Measurements from ENCODE around the gene SERPINB4. TPM values are rescaled to one million over a fixed set of nuclear protein-coding genes. Genes with fewer than 3 reads are reported as not detected.
"Not testable (repeated sequence)": the region's sequence is repeated elsewhere in the genome, so short reads cannot be mapped to it uniquely, and the experiment has no call there.

SERPINB4 gene
- total RNA-seq, 8 experiments from 2014 or later, result 0.14 to 0.99 (median 0.29) TPM; not detected in 5

GRCh38 chr18:63658920-63659319 is 14.9 kb upstream of the SERPINB4 start:
- peak in 1 of 8 experiments; percentile 97 for ATAC-seq (replicated peaks in 6 of 8)
- 96 to 100% (median 100%) methylated on average over 1 to 3 of the region's 4 CpGs; no CpG with 5 or more reads in 7 of the 10 experiments for WGBS, 10 experiments
- H3K4me3 ChIP-seq; H3K4me1 ChIP-seq (replicated peaks in 1 of 2); in situ Hi-C loops (cut with MboI; ENCODE audit: low pct_unique_long_range_greater_than_20kb in 2 of 9, low sequenced_read_pairs in 9 of 9, unreplicated experiment in 9 of 9); H3K27ac ChIP-seq: not testable (repeated sequence)

GRCh38 chr18:63650271-63650670 is 6.2 kb upstream of the SERPINB4 start:
- ATAC-seq (replicated peaks in 6 of 8), result peak in 1 of 8 experiments; percentile 29
- H3K27ac ChIP-seq; H3K4me3 ChIP-seq; H3K4me1 ChIP-seq (replicated peaks in 1 of 2); in situ Hi-C loops (cut with MboI; ENCODE audit: low pct_unique_long_range_greater_than_20kb in 2 of 9, low sequenced_read_pairs in 9 of 9, unreplicated experiment in 9 of 9): not testable (repeated sequence)
- 0 to 100% (median 88%) methylated on average over 2 to 3 of the region's 3 CpGs for WGBS, 10 experiments

- no peaks in the 10 kb centered on the region for H3K4me1 ChIP-seq (replicated peaks in 1 of 2)
- no peak for ATAC-seq (replicated peaks in 6 of 8)
- in situ Hi-C loops (cut with MboI; ENCODE audit: low pct_unique_long_range_greater_than_20kb in 2 of 9, low sequenced_read_pairs in 9 of 9, unreplicated experiment in 9 of 9), result no loop called here
- WGBS, 10 experiments, result 37 to 93% (median 68%) methylated on average over 2 to 6 of the region's 7 CpGs
- H3K4me3 ChIP-seq, result no peak overlapping the region
- no peak overlapping the region for H3K27ac ChIP-seq
Observed at GRCh38 chr18:63648241-63648640, 4.2 kb upstream of the SERPINB4 start.

GRCh38 chr18:63646936-63647335 is 2.9 kb upstream of the SERPINB4 start:
- H3K27ac ChIP-seq, result no peak overlapping the region
- H3K4me3 ChIP-seq, result no peak overlapping the region
- H3K4me1 ChIP-seq (replicated peaks in 1 of 2), result no peaks in the 10 kb centered on the region
- no peak for ATAC-seq (replicated peaks in 6 of 8)
- in situ Hi-C loops (cut with MboI; ENCODE audit: low pct_unique_long_range_greater_than_20kb in 2 of 9, low sequenced_read_pairs in 9 of 9, unreplicated experiment in 9 of 9), result no loop called here

DNA sequence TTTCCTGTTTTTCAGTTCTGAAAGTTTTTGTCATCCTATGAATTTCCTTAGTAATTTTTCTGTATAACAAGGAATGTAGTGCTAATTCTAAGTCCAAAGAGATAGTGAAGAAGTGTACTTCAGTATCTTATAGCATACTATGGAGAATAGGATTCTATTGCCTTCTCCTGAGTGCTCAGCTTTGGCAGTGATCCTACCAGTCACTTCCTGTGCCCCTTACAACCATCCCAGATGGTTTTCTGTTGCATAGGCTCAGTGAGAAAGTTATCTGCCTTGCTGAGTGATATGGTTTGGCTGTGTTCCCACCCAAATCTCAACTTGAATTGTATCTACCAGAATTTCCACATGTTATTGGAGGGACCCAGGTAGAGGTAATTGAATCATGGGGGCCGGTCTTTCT is 638 bp upstream of the SERPINB4 start:
- H3K4me3 ChIP-seq; H3K4me1 ChIP-seq (replicated peaks in 1 of 2); H3K27ac ChIP-seq; ATAC-seq (replicated peaks in 6 of 8); in situ Hi-C loops (cut with MboI; ENCODE audit: low pct_unique_long_range_greater_than_20kb in 2 of 9, low sequenced_read_pairs in 9 of 9, unreplicated experiment in 9 of 9): not testable (repeated sequence)
- WGBS, 10 experiments, result no CpG with 5 or more reads among the region's 1 CpG

DNA sequence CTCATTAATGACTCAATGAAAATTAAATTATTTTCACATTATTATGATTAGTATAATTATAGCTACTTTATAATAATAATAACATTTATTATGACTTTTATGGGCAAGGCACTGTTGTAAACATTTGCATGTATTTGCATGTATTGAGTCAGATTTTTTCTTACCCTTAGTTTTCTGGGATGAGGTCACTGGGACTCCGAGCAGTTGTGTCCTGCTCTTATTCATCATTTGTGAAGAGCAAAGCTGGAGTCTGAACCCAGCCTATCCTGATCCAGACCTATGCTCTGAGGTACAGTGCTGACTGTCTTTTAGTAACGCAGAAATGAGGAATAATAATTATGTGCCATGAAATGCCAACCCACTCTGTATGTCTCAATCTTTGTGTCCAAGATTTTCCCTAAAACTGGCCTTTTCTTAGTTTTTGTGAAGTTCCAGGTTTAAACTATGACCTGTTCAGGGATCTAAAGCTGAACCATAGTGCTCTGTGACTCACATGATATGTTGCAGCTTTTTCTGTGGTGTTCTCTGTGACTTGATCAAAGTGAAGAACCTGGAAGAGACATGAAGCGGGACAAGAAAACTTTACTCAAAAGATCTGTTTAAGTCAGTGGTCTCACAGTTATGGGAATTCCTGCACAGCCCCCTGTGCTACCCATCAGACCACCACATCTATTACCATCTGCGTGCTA is 1.2 kb downstream of the SERPINB4 start:
- ATAC-seq (replicated peaks in 6 of 8), result peak in 2 of 8 experiments; percentile 55 to 78
- in situ Hi-C loops (cut with MboI; ENCODE audit: low pct_unique_long_range_greater_than_20kb in 2 of 9, low sequenced_read_pairs in 9 of 9, unreplicated experiment in 9 of 9); H3K4me1 ChIP-seq (replicated peaks in 1 of 2); H3K27ac ChIP-seq; H3K4me3 ChIP-seq: not testable (repeated sequence)
- 0 to 92% (median 67%) methylated on average over 1 to 3 of the region's 4 CpGs; no CpG with 5 or more reads in 1 of the 10 experiments for WGBS, 10 experiments

DNA sequence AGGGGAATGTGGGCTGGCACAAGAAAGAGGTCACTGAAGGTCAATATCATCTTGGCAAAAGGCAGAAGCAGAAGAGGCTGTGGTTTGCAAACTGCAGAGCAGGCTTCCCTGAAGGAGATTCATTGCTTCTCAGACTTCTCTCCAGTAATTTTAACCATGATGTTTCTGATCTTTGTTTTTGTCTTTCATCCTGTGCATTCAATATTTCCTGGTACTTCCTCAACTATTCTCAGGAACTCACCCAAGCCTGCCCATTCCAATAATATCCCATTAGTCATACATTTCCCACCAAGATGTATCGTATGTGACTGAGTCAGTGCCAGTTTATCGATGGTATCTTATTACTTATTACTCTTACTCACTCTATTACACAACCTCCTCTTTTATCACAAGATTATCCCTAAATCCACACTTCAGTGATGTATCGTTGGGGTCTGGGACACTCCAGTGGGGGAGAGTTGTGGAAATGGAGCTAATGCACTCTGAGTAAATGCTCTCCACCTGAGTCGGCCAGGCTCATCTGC is 2.8 kb downstream of the SERPINB4 start:
- in situ Hi-C loops (cut with MboI; ENCODE audit: low pct_unique_long_range_greater_than_20kb in 2 of 9, low sequenced_read_pairs in 9 of 9, unreplicated experiment in 9 of 9); H3K4me1 ChIP-seq (replicated peaks in 1 of 2); H3K4me3 ChIP-seq; H3K27ac ChIP-seq: not testable (repeated sequence)
- ATAC-seq (replicated peaks in 6 of 8), result peak in 1 of 8 experiments; percentile 89
- 17 to 100% methylated on average over 1 of the region's 4 CpGs; no CpG with 5 or more reads in 8 of the 10 experiments for WGBS, 10 experiments

DNA sequence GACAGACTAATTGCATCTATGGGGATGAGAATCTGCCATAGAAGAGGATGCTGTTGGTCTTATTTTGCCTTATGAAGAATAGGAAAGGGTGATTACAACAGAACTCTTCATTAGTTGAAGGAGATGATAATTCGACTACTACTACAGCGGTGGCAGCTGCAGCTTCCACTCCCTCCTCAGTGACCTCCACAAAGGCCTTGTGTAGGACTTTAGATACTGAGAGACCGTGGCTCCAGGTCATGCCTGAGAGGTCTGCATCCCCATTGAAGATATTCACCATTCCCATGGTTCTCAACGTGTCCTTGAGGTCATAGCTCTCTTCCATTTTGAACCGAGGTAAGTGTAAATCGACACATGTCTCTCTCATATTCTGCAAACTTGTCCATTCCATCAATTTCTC is 6.4 kb downstream of the SERPINB4 start:
- Histone ChIP-seq H3K4me3 (no peak overlapping the region), H3K4me1 (replicated peaks in 1 of 2) (no peaks in the 10 kb centered on the region), H3K27ac (no peak overlapping the region)
- in situ Hi-C loops (cut with MboI; ENCODE audit: low pct_unique_long_range_greater_than_20kb in 2 of 9, low sequenced_read_pairs in 9 of 9, unreplicated experiment in 9 of 9), result no loop called here
- WGBS, 10 experiments, result 62 to 97% (median 73%) methylated on average over 2 to 6 of the region's 6 CpGs; no CpG with 5 or more reads in 3 of the 10 experiments
- no peak for ATAC-seq (replicated peaks in 6 of 8)

DNA sequence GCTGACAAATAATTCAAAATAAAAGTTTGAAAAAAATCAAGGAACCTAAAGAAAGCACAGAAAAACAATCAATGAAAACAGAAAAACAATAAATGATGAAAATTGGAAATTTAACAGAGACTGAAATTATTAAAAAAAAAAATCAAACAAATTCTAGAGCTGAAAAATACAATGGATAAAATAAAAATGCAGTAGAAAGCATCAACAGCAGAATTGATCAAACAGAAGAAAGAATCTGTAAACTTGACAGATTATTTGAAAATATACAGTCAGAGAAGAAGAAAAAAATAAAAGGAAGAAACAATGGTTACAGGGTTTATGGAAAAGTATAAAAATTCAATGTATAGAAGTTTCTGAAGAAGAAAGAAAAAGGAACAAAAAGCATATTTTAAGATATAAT is 16.2 kb downstream of the SERPINB4 start:
- ATAC-seq (replicated peaks in 6 of 8), result no peak
- H3K4me1 ChIP-seq (replicated peaks in 1 of 2), result no peaks in the 10 kb centered on the region
- no peak overlapping the region for H3K27ac ChIP-seq
- in situ Hi-C loops (cut with MboI; ENCODE audit: low pct_unique_long_range_greater_than_20kb in 2 of 9, low sequenced_read_pairs in 9 of 9, unreplicated experiment in 9 of 9), result no loop called here
- no peak overlapping the region for H3K4me3 ChIP-seq

DNA sequence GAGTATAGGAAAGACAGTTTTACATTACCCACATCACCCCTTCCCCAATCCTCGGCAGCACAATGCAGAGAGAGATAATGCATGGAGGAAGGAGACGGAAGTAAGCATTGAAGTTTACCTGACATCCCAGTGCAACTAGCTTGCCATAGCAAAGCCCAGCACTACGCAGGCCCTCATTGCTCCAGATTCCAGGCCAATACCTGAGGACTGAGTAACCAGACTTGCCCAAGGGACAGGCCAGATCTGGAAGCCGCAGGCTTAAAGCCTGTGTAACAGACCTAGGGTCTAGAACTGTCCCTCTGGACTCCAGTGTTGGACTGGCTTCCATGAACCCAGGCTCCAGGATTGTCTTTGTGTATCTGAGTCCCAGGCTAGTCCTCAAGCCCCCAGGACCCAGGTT is 17.6 kb downstream of the SERPINB4 start:
- ATAC-seq (replicated peaks in 6 of 8), result no peak
- in situ Hi-C loops (cut with MboI; ENCODE audit: low pct_unique_long_range_greater_than_20kb in 2 of 9, low sequenced_read_pairs in 9 of 9, unreplicated experiment in 9 of 9), result no loop called here
- whole genome bisulfite sequencing, 10 experiments, result 0 to 90% (median 56%) methylated on average over 1 to 4 of the region's 4 CpGs; no CpG with 5 or more reads in 1 of the 10 experiments

GRCh38 chr18:63624863-63625262 is 19.2 kb downstream of the SERPINB4 start:
- in situ Hi-C loops (cut with MboI; ENCODE audit: low pct_unique_long_range_greater_than_20kb in 2 of 9, low sequenced_read_pairs in 9 of 9, unreplicated experiment in 9 of 9), result no loop called here
- 11 to 89% (median 71%) methylated on average over 1 to 3 of the region's 3 CpGs; no CpG with 5 or more reads in 3 of the 10 experiments for WGBS, 10 experiments
- Histone ChIP-seq H3K4me1 (replicated peaks in 1 of 2) (no peaks in the 10 kb centered on the region), H3K27ac (no peak overlapping the region), H3K4me3 (no peak overlapping the region)
- ATAC-seq (replicated peaks in 6 of 8), result no peak

More for the DNA sequence above, 17.6 kb downstream of the SERPINB4 start:
- no peak overlapping the region for H3K27ac ChIP-seq
- H3K4me1 ChIP-seq (replicated peaks in 1 of 2), result no peaks in the 10 kb centered on the region
- H3K4me3 ChIP-seq, result no peak overlapping the region

DNA sequence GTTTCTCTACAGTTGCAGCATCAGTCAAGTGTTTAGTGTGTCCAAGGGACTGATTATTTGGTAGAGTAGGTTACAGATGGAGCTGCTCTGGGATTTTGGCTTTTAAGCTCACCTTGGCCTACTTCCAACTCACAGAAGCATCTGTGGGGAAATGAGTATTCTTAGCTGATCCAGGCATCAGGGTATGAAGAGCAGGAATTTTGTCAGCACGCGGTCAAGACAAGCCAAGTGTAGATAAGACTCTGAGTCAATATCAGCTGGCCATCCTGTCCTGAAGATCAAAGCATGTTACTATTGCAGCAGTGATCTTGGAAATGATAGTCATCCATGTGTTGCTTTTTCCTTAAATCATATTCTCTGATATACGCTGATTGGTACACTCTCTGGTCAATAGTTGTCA is 24.4 kb downstream of the SERPINB4 start:
- in situ Hi-C loops (cut with MboI; ENCODE audit: low pct_unique_long_range_greater_than_20kb in 2 of 9, low sequenced_read_pairs in 9 of 9, unreplicated experiment in 9 of 9), result no loop called here
- no peak for ATAC-seq (replicated peaks in 6 of 8)
- H3K4me1 ChIP-seq (replicated peaks in 1 of 2), result peaks cover 0 to 17% of the 10 kb centered on the region in 2 donors

DNA sequence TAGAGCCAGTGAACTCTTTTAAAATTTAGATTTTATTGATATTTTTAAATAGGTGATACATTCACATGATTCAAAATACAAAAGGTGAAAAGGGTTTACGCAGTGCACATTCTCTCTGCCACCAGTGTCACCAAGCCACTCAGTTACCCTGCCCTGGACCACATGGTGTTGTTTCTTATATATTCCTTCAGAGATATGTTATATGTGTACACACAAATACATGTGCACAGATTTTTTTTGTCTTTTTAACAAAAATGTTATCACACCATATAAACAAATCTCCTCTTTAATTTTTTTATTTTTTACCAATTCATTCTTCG is 26.2 kb downstream of the SERPINB4 start:
- peaks cover 0 to 17% of the 10 kb centered on the region in 2 donors for H3K4me1 ChIP-seq (replicated peaks in 1 of 2)
- H3K27ac ChIP-seq, result no peak overlapping the region
- ATAC-seq (replicated peaks in 6 of 8), result peak in 5 of 8 experiments; percentile 24 to 67 (median 55)
- in situ Hi-C loops (cut with MboI; ENCODE audit: low pct_unique_long_range_greater_than_20kb in 2 of 9, low sequenced_read_pairs in 9 of 9, unreplicated experiment in 9 of 9), result no loop called here
- no peak overlapping the region for H3K4me3 ChIP-seq
- WGBS, 10 experiments, result 30 to 100% (median 95%) methylated on average over 1 to 2 of the region's 2 CpGs

More for the DNA sequence above, 24.4 kb downstream of the SERPINB4 start:
- Histone ChIP-seq H3K4me3 (no peak overlapping the region), H3K27ac (no peak overlapping the region)
- 0 to 100% (median 91%) methylated on average over 1 to 3 of the region's 3 CpGs; no CpG with 5 or more reads in 2 of the 10 experiments for WGBS, 10 experiments
